GM12872 (cell line): ENCODE measurements around the gene STX18.

ENCODE experiments used
- CTCF ChIP-seq: IDR thresholded peaks from 3 replicates; pipeline ENCODE4 v1.5.1; 2011; ENCODE audit warnings: low read depth, mild to moderate bottlenecking, low read length, moderate library complexity; ENCODE audit not compliant: insufficient read depth

Gene STX18

GRCh38 chr4:4423706-4424498 lies 117.9 kb downstream of the STX18 start:
- TF ChIP-seq CTCF: no peak

GRCh38 chr4:4422856-4423499 lies 118.9 kb downstream of the STX18 start:
- no peak for TF ChIP-seq CTCF

GRCh38 chr4:4421356-4421755 lies 120.5 kb downstream of the STX18 start:
- no peak for TF ChIP-seq CTCF

GRCh38 chr4:4420421-4420820 lies 121.4 kb downstream of the STX18 start:
- TF ChIP-seq CTCF: no peak

GRCh38 chr4:4419896-4420295 lies 122.0 kb downstream of the STX18 start:
- no peak for TF ChIP-seq CTCF

- no peak for TF ChIP-seq CTCF
These were observed 123.0 kb downstream of the STX18 start for GRCh38 chr4:4418676-4419390.

GRCh38 chr4:4417886-4418285 lies 124.0 kb downstream of the STX18 start:
- TF ChIP-seq CTCF: no peak
